GM12891 (cell line): ENCODE measurements around the gene ANXA7.

ENCODE experiments used
- PAX5 ChIP-seq: IDR thresholded peaks from 2 replicates; pipeline ENCODE4 v1.6.1; 2011; ENCODE audit warnings: low read length, moderate library complexity, mild to moderate bottlenecking; ENCODE audit not compliant: insufficient read depth, severe bottlenecking
- POLR2A ChIP-seq: IDR thresholded peaks from 2 replicates; pipeline ENCODE4 v1.6.1; 2011; ENCODE audit warnings: low read depth, low read length, control low read depth
- POLR2AphosphoS5 ChIP-seq: IDR thresholded peaks from 2 replicates; pipeline ENCODE4 v1.6.1; 2011; ENCODE audit warnings: low read depth, low read length, control low read depth
- SPI1 ChIP-seq: IDR thresholded peaks from 2 replicates; pipeline ENCODE4 v1.6.1; 2011; ENCODE audit warnings: low read depth, low read length, control low read depth
- TAF1 ChIP-seq: IDR thresholded peaks from 2 replicates; pipeline ENCODE4 v1.6.1; 2011; ENCODE audit warnings: low read depth, low read length, control low read depth

DNA sequence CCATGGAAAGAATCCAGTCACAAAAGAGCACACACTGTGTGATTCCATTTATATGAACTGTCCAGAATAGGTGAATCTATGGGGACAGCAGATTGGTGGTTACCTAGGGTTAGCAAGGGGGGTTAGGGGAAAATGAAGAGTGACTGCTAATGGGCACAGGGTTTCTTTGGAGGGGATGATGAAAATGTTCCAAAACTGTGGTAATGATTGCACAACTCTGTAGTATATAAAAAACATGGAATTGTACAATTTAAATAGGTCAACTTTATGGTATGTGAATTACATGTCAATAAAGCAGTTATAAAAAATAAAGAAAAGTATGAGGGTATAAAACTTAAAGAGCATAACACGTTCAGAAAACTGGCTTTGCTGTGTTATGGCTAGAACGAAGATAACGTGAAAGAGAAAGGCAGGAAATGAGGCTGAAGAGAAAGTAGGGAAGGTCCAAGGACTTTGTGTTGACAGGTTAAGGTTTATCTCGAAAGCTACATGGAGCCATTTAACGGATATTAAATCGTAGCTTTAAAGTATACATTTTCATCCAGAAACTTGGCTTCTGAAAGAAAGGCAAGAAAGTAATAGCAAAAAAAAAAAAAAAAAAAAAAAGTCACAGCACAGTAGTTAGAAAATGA lies 45.9 kb upstream of the ANXA7 start:
- TF ChIP-seq POLR2A = no peak
- TF ChIP-seq POLR2AphosphoS5 = no peak
- TF ChIP-seq TAF1 = no peak
- TF ChIP-seq SPI1 = no peak
- no peak for TF ChIP-seq PAX5
